Measurements from ENCODE around the gene TLE3.

The TLE3 gene

GRCh38 chr15:70055601-70056051, 42.1 kb downstream of the TLE3 start:
- ATAC-seq = peak; percentile 50; the same call in 2 of the 3 replicates
- TF ChIP-seq CREB5 (CRISPR knock-in tag; IDR thresholded peaks at IDR 0.05; ENCODE audit: low read depth) (no peak), TSHZ2 (CRISPR knock-in tag; IDR thresholded peaks at IDR 0.05) (no peak), PPARA (CRISPR knock-in tag; IDR thresholded peaks at IDR 0.05; ENCODE audit: borderline replicate concordance) (no peak)

DNA sequence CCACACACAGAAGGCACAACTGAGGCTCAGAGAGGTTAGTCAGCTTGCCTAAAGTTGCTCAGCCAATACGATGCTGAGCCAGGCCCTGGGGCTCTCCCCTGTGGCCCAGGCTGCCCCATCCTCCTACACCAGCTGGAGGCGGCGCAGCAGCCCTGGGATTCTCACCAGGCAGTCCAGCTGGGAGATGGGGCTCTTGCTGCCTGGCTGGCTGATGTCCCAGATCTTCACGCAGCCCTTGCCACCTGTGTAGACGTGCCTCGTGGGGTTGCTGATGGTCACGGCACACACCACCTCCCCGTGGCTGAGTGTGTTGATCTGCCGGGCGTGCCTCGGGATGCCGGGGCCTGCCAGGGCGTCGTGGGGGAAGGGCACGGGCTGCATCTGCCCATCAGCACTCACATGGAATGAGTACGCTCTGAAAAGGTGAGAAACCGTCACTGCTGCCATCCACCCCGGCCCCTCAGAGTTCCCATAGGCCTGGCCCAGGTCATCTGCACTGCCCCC, 42.8 kb downstream of the TLE3 start:
- no peak for ATAC-seq
- TF ChIP-seq ZFP3 (CRISPR knock-in tag; IDR thresholded peaks at IDR 0.05) (no peak), ZFP30 (CRISPR knock-in tag; IDR thresholded peaks at IDR 0.05) (no peak), PATZ1 (CRISPR knock-in tag; IDR thresholded peaks at IDR 0.05; ENCODE audit: borderline replicate concordance) (no peak), ARNTL (CRISPR knock-in tag; IDR thresholded peaks at IDR 0.05; ENCODE audit: borderline replicate concordance, low read depth) (no peak), OSR1 (CRISPR knock-in tag; IDR thresholded peaks at IDR 0.05) (no peak), ZNF70 (CRISPR knock-in tag; IDR thresholded peaks at IDR 0.05) (no peak), CSDC2 (CRISPR knock-in tag; IDR thresholded peaks at IDR 0.05) (no peak), PPARA (CRISPR knock-in tag; IDR thresholded peaks at IDR 0.05; ENCODE audit: borderline replicate concordance) (no peak), BACH2 (CRISPR knock-in tag; IDR thresholded peaks at IDR 0.05; ENCODE audit: borderline replicate concordance) (no peak), ZNF565 (CRISPR knock-in tag; conservative IDR thresholded peaks at IDR 0.05; ENCODE audit: low read depth) (no peak), TSHZ2 (CRISPR knock-in tag; IDR thresholded peaks at IDR 0.05) (no peak), SNAI2 (CRISPR knock-in tag; IDR thresholded peaks at IDR 0.05) (no peak), RARB (CRISPR knock-in tag; IDR thresholded peaks at IDR 0.05) (no peak)

DNA sequence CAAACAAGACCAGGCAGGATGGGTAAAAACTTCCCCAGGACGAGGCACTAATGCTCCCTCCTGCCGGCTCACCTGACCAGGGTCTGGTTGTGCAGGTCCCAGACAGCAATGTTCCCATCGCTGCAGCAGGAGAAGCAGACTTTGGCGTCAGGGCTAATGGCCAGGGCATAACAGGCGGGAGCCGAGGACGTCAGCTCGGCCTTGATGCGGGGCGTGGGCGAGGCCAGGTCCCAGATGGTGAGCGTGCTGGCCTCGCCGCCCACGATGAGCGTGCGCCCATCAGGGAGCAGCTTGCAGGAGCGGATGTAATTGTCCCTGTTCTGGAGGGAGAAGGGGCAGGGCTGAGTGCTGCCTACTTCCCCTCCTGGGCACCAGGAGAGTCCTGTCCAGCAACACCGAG, 43.4 kb downstream of the TLE3 start:
- TF ChIP-seq CSRNP3 (CRISPR knock-in tag; IDR thresholded peaks at IDR 0.05) (no peak), ZNF70 (CRISPR knock-in tag; IDR thresholded peaks at IDR 0.05) (no peak), RARB (CRISPR knock-in tag; IDR thresholded peaks at IDR 0.05) (no peak), CSDC2 (CRISPR knock-in tag; IDR thresholded peaks at IDR 0.05) (no peak), GLIS3 (CRISPR knock-in tag; IDR thresholded peaks at IDR 0.05) (no peak), ZNF565 (CRISPR knock-in tag; conservative IDR thresholded peaks at IDR 0.05; ENCODE audit: low read depth) (no peak), SNAI2 (CRISPR knock-in tag; IDR thresholded peaks at IDR 0.05) (no peak), BACH2 (CRISPR knock-in tag; IDR thresholded peaks at IDR 0.05; ENCODE audit: borderline replicate concordance) (no peak), TSHZ2 (CRISPR knock-in tag; IDR thresholded peaks at IDR 0.05) (no peak)
- TF ChIP-seq, protein P1, sequence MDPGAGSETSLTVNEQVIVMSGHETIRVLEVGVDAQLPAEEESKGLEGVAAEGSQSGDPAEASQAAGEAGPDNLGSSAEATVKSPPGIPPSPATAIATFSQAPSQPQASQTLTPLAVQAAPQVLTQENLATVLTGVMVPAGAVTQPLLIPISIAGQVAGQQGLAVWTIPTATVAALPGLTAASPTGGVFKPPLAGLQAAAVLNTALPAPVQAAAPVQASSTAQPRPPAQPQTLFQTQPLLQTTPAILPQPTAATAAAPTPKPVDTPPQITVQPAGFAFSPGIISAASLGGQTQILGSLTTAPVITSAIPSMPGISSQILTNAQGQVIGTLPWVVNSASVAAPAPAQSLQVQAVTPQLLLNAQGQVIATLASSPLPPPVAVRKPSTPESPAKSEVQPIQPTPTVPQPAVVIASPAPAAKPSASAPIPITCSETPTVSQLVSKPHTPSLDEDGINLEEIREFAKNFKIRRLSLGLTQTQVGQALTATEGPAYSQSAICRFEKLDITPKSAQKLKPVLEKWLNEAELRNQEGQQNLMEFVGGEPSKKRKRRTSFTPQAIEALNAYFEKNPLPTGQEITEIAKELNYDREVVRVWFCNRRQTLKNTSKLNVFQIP (CRISPR knock-in tag; IDR thresholded peaks at IDR 0.05; ENCODE audit: borderline replicate concordance, low read depth) = no peak
- no peak for ATAC-seq

Measured in SK-N-SH treated with all-trans-retinoic acid at 6 μM for 48 hours (cell line).